NCI-H2107 (cell line): ENCODE data around the gene ITGAX.

Experiments used
- DNase-seq: peaks from one replicate; lab custom pipeline; 2025; lab: John Stamatoyannopoulos, UW

Gene ITGAX

DNA sequence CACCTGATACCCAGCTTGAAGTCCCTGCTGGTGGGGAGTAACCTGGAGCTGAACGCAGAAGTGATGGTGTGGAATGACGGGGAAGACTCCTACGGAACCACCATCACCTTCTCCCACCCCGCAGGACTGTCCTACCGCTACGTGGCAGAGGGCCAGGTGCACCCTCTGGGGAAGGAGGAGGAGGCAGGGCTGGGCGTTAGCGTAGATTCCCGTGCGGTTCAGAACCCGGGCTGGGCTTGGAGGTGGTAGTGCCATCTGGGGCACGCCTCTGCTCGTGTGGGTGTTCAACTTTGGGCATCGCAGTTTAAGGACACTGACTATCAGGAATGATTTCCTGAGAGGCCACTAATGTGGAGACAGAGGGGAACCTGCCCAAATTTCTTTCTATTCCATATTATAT is 18.3 kb downstream of the ITGAX start:
- DNase-seq, result no peak

DNA sequence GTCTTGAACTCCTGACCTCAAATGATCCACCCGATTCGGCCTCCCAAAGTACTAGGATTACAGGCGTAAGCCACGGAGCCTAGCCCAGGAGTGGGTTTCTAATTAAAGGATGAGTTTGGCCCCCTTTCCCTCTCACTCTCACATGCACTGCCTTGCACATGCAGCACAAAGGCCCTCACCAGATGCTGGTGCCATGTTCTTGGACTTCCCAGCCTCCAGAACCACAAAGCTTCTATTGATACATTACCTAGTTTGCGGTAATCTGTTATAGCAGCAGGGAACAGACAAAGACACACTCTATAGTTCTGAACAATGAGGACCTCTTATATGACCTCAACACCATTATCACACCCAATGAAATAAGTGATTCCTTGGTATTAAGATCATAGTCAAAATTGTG is 20.3 kb downstream of the ITGAX start:
- DNase-seq, result no peak

DNA sequence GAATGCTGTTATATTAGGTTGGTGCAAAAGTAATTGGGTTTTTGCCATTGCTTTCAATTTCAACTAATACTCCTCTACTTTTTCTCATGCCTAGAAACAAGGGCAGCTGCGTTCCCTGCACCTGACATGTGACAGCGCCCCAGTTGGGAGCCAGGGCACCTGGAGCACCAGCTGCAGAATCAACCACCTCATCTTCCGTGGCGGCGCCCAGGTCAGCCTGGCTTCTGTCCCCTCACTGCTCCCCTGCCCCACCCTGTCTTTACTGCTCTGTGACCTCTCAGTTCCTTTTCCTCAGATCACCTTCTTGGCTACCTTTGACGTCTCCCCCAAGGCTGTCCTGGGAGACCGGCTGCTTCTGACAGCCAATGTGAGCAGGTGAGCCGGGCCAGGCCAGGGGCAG is 21.7 kb downstream of the ITGAX start:
- no peak for DNase-seq

DNA sequence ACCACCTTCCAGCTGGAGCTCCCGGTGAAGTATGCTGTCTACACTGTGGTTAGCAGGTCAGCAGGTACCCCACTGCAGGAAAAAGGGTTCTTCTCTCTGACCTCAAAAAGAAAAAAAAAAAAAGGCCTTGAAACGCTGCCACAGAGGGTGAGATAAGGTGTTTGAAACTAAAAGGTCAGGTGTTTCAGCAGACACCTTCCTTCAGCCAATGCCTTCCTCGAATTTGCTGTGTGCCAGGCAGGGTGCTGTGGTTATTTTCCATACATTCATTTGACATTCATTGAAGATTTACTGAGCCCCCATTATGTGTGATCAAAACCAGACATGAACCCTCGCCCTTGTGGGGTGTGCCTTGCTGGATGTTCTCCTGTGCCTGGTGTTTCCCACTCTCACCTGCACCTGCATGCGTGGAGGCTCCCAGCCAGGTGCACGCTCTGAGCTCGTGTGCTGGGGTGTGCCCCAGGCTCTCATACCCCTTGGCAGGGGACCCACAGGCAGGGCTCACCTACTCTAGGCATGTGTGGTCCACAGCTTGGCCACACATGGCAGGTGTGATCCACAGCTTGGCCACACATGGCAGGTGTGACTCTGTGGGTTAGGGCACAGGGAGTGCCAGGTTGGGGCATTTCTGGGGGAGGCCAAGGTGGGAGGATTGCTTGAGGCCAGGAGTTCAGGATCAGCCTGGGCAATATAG is 22.4 kb downstream of the ITGAX start:
- no peak for DNase-seq

DNA sequence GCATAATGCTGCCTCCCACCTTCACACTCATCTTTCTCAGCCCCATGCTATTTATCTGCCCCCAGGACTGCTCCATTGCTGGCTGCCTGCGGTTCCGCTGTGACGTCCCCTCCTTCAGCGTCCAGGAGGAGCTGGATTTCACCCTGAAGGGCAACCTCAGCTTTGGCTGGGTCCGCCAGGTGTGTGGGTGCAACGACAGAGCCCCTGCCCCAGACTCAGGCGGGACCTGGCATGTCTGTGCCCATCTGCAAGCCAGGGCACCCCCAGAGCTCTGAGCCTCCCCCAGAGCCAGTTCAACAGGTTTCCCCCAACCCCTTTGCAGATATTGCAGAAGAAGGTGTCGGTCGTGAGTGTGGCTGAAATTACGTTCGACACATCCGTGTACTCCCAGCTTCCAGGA is 25.2 kb downstream of the ITGAX start:
- no peak for DNase-seq

DNA sequence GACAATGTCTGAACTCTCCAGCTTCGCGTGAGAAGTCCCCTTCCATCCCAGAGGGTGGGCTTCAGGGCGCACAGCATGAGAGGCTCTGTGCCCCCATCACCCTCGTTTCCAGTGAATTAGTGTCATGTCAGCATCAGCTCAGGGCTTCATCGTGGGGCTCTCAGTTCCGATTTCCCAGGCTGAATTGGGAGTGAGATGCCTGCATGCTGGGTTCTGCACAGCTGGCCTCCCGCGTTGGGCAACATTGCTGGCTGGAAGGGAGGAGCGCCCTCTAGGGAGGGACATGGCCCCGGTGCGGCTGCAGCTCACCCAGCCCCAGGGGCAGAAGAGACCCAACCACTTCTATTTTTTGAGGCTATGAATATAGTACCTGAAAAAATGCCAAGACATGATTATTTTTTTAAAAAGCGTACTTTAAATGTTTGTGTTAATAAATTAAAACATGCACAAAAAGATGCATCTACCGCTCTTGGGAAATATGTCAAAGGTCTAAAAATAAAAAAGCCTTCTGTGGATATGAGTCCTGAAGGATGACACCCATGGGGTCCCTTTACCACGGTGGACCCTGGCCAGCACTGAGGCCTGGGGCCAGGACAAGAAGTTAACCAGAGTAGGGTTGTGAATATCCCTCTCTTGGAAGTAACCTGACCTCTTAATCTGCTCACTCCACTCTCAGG is 27.6 kb downstream of the ITGAX start:
- no peak for DNase-seq

DNA sequence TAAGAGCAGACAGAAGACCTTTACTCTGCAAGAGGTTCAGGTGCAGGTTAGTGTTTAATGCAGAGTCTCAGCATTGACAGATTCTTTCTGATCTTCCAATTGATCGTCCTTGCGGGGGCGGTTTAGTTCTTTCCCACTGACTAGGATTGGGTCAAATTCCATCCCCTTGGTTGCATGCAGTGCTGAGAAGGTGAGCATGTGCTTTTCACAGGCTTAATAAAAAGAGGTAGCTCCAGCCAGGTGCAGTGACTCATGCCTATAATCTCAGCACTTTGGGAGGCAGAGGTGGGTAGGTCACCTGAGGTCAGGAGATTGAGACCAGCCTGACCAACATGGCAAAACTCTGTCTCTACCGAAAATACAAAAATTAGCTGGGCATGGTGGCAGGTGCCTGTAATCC is 30.7 kb downstream of the ITGAX start:
- no peak for DNase-seq

DNA sequence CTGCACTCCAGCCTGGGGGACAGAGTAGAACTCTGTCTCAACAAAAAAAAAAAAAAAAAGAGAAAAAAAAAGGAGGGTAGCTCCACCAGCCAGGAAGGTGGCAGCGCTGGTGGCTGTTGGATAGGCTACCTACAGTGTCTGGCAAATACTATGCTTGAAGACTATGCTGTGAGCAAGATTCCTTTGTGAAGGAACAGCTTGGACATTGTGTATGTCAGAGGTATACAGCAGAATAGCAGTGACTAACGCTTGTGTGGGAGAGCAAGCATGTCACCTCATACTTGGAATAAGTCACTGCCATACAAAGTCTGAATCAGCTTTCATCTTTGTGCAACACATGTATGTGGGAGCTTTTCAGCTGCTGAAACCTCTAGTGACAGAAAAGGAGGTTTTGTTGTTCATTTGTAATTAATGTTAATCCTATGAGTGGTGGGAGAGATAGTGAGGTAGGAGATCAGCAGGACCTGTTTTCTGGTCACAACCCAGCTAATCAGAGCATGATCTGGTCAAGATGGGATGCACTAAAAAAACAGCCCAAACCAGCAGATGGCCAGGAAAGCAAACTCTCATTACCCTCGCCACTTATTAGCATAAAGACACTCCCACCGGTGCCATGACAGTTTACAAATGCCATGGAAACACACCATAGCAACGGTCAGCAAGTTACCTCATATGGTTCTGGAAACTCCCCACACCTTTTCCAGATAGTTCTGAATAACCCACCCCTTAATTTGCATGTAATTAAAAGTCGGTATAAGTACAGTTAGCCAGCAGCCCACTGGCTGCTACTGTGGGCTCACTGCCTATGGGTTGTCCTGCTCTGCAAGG is 31.4 kb downstream of the ITGAX start:
- DNase-seq, result no peak

DNA sequence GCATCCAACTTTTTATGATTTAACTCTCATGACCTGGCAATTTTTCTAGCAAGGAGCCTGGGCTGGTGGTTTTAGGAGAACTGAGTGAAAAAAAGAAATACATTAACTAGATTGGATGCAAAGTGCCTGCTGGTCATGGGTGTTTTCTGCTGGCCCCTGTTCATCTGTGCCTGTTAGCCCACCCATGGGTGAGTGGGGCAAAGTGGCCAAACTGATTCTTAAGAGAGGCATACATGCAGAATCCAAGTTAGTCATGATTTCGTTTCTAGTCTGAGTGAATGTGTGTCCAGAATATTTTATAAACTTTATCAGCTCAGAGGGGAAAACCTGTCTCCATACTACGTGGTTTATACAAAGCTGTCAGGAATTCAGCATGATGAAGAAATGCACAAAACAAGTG is 33.6 kb downstream of the ITGAX start:
- DNase-seq, result no peak

DNA sequence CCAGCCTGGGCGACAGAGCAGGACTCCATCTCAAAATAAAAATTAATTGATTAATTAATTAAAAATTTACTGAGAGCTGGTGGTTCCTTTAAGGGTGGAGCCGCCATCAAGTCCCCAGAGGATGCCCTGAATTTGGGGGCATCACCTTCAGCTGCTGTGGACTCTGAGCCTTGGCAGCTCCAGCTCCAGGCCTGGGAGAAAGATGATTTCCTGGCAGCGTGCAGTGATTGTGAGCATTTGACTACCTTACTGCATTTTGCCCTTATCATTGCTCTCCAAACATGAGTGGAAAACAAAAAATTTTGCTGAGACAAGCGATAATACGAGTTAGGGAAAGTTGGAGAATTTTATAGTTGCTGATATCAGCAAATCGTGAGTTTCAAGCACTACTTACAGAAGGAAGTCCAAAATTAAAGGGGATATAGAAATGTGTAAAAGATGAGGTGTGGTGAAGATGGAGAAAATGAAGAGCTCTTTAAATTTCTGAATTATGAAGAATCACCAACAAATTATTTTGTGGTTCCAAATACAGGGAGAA is 35.6 kb downstream of the ITGAX start:
- DNase-seq, result no peak

DNA sequence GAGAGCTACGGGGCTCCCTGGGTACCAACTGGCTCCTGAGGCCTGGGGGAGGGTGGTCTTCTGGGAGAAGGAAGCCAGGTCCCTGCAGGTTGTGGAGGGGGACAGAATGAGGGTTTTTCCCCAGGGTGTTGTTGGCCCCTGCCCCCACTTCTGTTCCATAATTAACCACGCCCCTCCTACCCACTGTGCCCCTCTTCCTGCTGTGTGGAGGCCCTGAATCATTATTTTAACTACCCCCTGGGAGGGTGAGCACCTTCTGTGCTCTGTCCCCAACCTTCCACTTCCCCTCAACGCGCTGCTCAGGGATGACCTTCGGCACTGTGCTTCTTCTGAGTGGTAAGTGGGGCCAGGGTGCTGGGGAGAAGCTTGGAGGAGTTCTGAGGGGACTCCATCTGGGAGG is 38.1 kb downstream of the ITGAX start, which contains the start of gene ITGAD:
Gene ITGAD, plus strand, starts transcription at position 280 of the 400 bp plus-strand sequence. Its CDS starts 26 bp downstream, at position 306.
- DNase-seq, result no peak

DNA sequence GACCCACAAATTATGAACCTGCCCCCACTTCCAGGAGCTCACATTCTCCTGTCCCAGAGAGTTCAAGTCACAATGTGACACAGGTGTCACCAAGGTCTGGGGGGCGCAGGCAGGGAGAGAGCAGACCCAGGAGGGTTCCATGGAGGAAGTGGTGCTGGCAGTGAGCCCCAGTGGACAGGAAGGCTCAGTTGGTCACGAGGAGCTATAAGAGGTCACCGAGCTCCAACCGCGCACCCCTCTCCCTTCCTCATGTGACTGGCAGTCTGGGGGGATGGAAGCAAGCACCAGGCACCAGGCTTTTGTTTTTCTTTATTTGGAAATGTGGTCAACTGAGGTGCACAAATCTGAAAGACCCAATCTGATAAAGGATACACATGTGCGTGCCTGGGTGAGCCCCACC is 40.7 kb downstream of the ITGAX start:
- no peak for DNase-seq

DNA sequence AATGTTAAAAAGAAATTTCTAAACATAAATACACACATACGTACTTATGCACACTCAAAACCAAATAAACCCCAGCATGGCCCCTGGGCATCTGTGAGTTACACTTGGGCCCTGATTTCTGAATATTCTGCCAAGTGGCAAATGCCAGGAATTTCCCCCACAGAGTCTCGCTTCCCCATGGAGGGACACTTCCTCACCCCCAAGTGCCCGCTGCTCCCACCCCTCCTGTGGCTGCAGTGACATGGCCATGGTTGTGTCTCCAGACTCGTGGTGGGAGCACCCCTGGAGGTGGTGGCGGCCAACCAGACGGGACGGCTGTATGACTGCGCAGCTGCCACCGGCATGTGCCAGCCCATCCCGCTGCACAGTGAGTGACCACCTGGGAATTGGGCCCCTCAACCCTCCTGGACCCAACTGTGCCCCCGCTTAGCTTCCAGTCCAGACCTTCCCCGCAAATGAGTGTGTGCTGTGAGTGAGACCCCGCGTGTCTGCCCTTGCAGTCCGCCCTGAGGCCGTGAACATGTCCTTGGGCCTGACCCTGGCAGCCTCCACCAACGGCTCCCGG is 42.2 kb downstream of the ITGAX start:
- DNase-seq, result no peak

DNA sequence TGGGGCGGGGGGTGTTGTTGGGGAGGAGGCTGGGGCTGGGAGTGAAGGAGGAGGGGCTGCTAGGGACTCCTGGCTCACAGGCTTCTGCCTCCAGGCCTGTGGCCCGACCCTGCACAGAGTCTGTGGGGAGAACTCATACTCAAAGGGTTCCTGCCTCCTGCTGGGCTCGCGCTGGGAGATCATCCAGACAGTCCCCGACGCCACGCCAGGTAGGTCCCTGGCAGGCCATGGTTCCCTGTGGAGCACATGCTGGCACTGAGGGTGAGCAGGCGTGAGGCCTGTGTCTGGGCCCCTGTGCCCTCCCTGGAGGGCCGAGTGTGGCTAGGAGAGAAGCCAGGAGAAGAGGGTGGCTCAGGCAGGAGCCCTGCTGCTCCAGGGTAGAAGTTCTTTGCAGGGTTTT is 42.7 kb downstream of the ITGAX start:
- DNase-seq, result no peak

DNA sequence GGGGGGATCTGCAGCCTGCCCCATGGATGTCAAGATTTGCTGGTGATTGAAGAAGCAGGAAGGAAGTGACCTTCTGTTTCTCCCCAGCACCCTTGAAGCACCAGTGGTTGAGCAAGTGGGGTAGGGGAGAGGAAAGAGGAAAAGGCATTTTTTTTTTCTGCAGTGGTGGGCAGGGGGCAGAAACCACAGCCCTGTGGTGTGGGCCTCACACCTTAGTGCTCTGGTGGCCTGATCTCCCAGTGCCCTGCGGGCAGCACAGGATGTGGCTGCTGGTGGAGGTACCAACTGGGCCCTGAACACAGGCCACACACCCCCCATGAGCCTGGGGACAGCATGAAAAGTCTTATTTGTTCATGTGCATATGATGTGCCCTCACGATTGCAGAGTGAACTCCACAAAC is 45.2 kb downstream of the ITGAX start:
- DNase-seq, result no peak

DNA sequence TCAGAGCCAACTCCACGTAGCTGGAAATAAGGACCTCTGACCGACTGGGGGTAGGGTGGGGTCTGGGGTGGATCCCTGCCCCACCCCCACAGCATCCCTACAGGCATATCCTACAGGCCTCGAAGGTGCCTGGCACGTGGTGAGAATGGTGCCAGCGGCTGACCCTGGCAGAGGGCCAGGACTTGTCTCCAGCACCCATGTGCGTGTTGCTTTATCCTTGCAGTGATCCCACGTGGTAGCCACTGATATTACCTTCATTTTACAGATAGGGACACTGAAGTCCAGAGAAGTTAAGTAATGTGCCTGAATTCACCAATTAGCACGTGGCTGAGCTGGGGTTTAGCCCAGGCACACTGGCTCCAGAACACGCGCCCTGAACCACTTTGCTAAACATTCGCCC is 46.5 kb downstream of the ITGAX start:
- DNase-seq, result no peak

DNA sequence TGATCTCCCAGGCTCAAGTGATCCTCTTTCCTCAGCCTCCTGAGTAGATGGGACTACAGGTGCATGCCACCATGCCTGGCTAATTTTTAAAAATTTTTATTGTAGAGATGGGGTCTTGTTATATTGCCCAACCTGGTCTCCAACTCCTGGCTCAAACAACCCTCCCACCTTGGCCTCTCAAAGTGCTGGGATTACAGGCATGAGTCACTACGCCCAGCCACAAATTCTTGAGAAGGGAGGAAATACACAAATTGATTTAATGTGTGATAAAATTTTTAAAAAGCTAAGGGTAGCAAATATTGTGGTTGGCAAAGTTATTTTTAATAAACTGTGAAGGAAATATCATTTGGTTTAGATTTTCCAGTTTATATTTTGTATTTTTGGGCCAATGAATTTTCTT is 47.7 kb downstream of the ITGAX start:
- DNase-seq, result no peak

DNA sequence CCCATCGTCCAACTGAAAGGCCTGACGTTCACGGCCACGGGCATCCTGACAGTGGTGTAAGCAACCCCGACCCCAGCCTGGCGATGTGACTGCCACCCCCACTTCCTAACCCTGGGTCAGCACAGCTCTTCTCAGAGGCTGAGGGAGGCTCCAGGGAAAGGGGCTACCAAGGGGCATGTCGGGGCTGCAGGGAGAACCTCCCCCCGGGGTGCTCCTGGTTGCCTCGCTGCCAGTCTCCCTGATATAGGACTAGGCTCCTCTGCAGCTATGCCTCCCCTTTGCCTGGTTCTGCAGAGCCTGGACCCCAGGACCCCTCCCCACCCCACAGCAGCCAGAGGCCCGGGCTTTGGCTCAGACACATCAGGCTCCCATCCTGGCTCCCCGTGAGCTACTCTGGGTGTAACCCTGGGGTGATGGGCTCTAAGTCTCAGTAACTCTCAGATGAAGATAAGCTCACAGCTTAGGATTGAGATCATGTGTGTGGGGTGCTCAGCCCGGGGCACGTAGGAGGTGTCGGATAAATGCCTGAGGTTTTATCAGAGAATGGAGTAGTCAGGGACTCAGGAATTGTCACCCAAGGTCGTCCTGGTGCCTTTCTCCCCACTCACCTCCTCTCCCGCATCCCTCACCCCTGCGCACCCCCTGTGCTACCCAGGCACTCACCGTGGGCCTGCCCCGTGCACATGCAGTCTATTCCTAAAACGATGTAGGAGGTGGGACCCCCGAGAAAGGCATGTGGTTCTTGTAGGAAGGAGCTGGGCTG is 48.8 kb downstream of the ITGAX start:
- no peak for DNase-seq

DNA sequence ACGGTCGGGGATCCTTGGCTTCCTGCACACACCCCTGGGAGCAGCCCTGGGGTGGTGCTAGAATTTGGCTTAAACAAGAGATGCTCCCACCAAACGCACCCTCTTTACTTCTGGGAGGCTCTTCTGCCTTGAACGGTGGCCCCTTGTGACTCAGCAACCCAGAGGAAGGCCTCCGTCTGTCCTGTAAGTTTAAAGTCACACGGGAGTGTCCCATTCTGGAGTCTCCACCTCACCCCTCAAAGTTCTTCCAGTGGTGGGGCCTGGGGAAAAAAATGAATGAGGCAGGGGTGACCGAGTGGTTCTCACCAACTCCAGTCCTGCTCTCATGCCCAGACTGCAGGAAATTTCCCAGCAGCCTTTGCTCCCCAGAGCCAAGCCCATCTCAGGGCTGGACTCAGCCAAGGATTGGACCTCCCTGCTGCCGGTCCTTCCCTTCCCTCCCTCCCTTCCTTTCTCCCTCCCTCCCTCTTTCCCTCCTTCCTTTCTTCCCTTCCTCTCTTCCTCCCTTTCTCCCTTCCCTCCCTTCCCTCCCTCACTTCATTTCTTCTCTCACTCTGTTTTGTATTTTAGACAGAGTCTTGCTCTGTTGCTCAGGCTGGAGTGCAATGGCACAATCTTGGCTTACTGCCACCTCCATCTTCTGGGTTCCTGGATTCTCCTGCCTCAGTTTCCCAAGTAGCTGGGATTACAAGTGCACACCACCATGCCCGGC is 49.5 kb downstream of the ITGAX start:
- no peak for DNase-seq

DNA sequence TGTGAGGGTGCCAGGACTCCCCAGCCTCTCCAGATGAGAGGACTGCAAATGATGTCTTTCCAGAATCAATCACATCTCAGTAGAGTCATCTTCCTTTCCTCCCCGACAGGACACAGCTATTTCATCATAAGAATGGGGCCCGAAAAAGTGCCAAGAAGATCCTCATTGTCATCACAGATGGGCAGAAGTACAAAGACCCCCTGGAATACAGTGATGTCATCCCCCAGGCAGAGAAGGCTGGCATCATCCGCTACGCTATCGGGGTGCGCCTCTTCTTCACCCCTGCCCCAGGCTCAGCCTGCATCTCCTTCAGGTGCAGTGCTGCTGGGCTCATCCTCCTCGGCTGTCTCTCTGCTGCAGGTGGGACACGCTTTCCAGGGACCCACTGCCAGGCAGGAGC is 52.4 kb downstream of the ITGAX start:
- DNase-seq, result no peak

DNA sequence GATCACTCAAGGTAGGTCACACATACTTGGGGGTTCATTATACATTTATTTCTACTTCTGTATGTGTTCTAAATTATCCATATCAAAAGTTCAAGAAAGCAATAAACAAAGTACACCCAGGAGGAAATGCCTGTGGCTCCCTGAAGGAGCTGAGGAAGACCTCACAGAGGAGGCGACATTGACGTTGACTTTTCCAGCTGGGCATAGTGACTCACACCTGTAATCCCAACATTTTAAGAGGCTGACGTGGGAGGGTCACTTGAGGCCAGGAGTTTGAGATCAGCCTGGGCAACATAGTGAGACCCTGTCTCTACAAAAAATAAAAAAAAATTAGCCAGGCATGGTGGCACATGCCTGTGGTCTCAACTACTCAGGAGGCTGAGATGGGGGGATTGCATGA is 54.5 kb downstream of the ITGAX start:
- DNase-seq, result no peak
